ENCODE results near the gene HSPE1. TPM values are rescaled to one million over a fixed set of nuclear protein-coding genes. Genes with fewer than 3 reads are reported as not detected.

HSPE1 gene
- total RNA-seq, 3 donors from 2014 or later = 79.0 to 106 (median 84.8) TPM

DNA sequence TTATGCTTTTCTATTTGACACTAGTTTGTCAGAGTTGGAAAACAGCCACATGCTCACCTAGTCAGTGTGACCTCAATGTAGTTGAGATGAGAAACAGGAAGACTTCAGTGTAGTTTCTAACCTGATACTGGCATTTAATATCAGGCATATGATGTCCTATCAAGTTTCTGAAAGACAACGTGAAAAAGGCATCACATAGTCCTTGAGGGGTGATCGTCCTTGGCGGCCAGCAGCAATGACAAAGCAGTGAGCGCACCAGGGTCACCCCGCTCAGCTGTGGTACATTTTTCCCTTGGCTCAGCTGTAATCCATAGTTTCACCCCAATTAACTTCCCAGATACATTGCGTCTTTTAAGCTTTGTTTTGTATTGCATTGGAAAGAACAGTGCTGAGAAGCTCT, 4.3 kb downstream of the HSPE1 start:
- TF ChIP-seq, protein P1, sequence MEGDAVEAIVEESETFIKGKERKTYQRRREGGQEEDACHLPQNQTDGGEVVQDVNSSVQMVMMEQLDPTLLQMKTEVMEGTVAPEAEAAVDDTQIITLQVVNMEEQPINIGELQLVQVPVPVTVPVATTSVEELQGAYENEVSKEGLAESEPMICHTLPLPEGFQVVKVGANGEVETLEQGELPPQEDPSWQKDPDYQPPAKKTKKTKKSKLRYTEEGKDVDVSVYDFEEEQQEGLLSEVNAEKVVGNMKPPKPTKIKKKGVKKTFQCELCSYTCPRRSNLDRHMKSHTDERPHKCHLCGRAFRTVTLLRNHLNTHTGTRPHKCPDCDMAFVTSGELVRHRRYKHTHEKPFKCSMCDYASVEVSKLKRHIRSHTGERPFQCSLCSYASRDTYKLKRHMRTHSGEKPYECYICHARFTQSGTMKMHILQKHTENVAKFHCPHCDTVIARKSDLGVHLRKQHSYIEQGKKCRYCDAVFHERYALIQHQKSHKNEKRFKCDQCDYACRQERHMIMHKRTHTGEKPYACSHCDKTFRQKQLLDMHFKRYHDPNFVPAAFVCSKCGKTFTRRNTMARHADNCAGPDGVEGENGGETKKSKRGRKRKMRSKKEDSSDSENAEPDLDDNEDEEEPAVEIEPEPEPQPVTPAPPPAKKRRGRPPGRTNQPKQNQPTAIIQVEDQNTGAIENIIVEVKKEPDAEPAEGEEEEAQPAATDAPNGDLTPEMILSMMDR (IDR thresholded peaks at IDR 0.05) = no peak
- Histone ChIP-seq H3K4me1 (ENCODE audit: low read depth) (peaks cover 19% of the 10 kb centered on the region), H3K4me3 (no peak overlapping the region), H3K9me3 (no peaks in the 10 kb centered on the region), H3K36me3 (ENCODE audit: low read depth) (no peaks in the 10 kb centered on the region)
- ATAC-seq (no peak), DNase-seq (no peak)
- intact Hi-C loops (cut with DNase I, micrococcal nuclease) = no loop called here

DNA sequence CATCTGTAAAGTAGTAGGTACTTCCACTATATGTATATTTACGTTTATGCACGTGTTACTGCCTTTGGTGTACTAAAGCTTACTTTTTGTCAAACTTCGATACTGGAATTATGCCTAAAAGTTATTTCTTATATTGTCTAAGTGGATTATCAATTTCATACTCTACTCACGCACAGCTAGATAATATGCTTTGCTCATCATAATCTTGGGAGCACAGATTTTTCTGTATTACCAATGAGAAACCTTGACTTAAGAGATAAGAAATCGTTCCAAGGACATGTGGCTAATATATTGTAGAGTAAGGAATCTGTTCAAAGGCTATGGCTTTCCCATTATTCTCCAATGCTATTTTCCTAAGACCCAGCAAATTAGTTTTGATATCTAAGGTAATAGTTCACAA, 6.5 kb downstream of the HSPE1 start:
- no peak for ATAC-seq
- no peaks in the 10 kb centered on the region for H3K9me3 ChIP-seq
- TF ChIP-seq, protein P1 (IDR thresholded peaks at IDR 0.05) = no peak
- H3K36me3 ChIP-seq (ENCODE audit: low read depth) = no peaks in the 10 kb centered on the region
- H3K4me1 ChIP-seq (ENCODE audit: low read depth) = peaks cover 13% of the 10 kb centered on the region
- H3K4me3 ChIP-seq = no peak overlapping the region
- intact Hi-C loops (cut with DNase I, micrococcal nuclease) = no loop called here
- DNase-seq = no peak

DNA sequence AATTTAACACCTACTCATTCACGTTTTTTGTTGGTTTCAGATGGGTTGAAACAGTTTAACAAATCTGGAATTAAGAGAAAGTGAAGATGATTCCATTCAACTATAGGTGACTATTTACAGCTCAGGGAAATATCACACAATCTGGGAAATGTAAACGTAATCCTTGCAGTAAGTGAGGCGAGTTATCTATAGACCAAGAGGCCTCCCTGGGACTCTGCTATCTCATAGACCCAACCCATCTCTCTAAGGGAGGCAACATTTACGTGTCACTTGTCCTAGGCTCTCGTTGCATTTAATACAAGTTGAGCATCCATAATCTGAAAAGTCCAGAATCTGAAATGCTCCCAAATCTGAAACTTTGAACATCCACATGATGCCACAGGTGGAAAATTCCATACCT, 13.7 kb downstream of the HSPE1 start:
- no peak overlapping the region for H3K4me3 ChIP-seq
- no peaks in the 10 kb centered on the region for H3K36me3 ChIP-seq (ENCODE audit: low read depth)
- DNase-seq = no peak
- no peaks in the 10 kb centered on the region for H3K9me3 ChIP-seq
- H3K4me1 ChIP-seq (ENCODE audit: low read depth) = peaks cover 14% of the 10 kb centered on the region
- intact Hi-C loops (cut with DNase I, micrococcal nuclease) = no loop called here
- ATAC-seq = no peak
- TF ChIP-seq, protein P1 (IDR thresholded peaks at IDR 0.05) = no peak

DNA sequence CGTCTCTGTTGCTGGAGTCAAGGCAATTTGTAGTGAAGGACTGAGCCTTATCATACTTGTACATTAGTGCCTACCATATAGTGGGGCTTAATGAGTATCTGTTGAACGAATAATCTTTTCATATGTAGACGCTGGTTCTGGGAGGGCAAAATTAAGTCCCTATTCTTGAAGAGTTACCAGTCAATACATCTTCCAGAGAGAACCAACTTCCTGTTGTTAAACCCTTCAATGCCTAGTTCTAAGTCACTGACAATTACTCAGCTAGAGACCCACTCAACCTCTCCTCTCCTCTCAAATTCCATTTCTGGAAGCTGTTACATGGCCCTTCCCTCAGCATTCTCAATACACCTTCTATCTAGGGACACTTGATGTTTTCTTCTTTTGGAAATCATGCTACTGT, 14.6 kb downstream of the HSPE1 start:
- intact Hi-C loops (cut with DNase I, micrococcal nuclease) = no loop called here
- H3K4me3 ChIP-seq = no peak overlapping the region
- TF ChIP-seq, protein P1 (IDR thresholded peaks at IDR 0.05) = no peak
- no peaks in the 10 kb centered on the region for H3K9me3 ChIP-seq
- ATAC-seq (no peak), DNase-seq (no peak)
- H3K36me3 ChIP-seq (ENCODE audit: low read depth) = no peaks in the 10 kb centered on the region
- H3K4me1 ChIP-seq (ENCODE audit: low read depth) = peaks cover 14% of the 10 kb centered on the region

DNA sequence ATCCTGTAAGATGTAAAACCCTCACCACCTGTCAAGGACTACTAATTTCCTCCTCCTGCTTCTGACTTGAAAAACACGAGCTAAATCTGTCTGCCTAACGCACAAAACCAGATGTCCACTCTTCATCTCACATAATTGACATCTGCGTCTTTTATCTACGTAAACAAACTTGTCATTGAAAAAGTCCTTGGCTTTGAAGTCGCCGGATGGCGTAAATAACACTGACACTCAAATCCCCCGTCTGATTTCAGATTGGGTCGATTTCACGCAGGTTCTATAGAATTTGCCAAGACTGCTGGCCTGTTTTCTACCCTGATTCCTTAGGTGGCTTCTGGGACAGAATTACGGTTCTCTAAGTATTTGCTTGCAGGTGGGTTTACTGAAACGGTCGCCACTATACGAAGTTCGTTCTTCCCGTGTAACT, 15.1 kb downstream of the HSPE1 start:
- ATAC-seq (peak; percentile 1), DNase-seq (peak in 1 of 3 donors; percentile 54)
- H3K36me3 ChIP-seq (ENCODE audit: low read depth) = no peaks in the 10 kb centered on the region
- H3K9me3 ChIP-seq = no peaks in the 10 kb centered on the region
- H3K4me1 ChIP-seq (ENCODE audit: low read depth) = peaks cover 14% of the 10 kb centered on the region
- TF ChIP-seq, protein P1 (IDR thresholded peaks at IDR 0.05) = no peak
- intact Hi-C loops (cut with DNase I, micrococcal nuclease) = no loop called here
- H3K4me3 ChIP-seq = peak overlapping the region; percentile 76
